GM10248 (cell line): ENCODE measurements around the gene TGFBI.

ENCODE experiments used
- CTCF ChIA-PET: fragments of 300-600 bp; sonication (Branson Sonifier 250); formaldehyde crosslinking; extraction: SDS; loops from one replicate; lab custom pipeline; 2021; ENCODE audit warnings: antibody characterized with exemption; lab: Yijun Ruan, JAX
- POLR2A ChIA-PET: fragments of 350-650 bp; sonication (Branson Sonifier 250); formaldehyde crosslinking; extraction: SDS; loops from one replicate; lab custom pipeline; 2020; ENCODE audit warnings: antibody characterized with exemption; lab: Yijun Ruan, JAX
- DNase-seq: peaks from one replicate; pipeline ENCODE4 v3.0.0; 2012; ENCODE audit errors: extremely low spot score
- TF ChIP-seq, protein P1 (sequence below): IDR thresholded peaks from 2 replicates; pipeline ENCODE4 v1.5.1; 2012; ENCODE audit warnings: mild to moderate bottlenecking, low read depth; ENCODE audit errors: extremely low read depth, missing control alignments, control extremely low read depth

The TGFBI gene

DNA sequence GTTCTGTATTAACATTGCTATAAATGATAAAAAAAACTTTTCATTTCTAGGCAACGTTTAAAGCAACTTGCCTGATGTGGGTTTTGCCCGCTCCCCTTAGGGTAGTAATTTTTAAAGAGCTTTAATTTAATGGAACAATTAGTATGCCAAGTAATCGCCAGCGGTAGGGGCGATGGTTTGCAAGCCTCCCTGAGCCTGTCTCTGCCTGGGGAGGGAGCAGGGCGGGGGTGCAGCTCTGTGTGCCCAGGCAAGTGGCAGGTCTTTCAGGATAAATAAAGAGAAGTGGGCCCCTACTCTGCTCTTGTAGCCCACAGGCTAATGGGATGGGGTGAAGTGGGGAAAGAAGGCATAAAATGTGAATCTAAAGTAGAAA, 13.8 kb upstream of the TGFBI start:
- POLR2A ChIA-PET, result no interaction called here
- no peak for DNase-seq
- TF ChIP-seq, protein P1, sequence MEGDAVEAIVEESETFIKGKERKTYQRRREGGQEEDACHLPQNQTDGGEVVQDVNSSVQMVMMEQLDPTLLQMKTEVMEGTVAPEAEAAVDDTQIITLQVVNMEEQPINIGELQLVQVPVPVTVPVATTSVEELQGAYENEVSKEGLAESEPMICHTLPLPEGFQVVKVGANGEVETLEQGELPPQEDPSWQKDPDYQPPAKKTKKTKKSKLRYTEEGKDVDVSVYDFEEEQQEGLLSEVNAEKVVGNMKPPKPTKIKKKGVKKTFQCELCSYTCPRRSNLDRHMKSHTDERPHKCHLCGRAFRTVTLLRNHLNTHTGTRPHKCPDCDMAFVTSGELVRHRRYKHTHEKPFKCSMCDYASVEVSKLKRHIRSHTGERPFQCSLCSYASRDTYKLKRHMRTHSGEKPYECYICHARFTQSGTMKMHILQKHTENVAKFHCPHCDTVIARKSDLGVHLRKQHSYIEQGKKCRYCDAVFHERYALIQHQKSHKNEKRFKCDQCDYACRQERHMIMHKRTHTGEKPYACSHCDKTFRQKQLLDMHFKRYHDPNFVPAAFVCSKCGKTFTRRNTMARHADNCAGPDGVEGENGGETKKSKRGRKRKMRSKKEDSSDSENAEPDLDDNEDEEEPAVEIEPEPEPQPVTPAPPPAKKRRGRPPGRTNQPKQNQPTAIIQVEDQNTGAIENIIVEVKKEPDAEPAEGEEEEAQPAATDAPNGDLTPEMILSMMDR, result no peak
- CTCF ChIA-PET, result interaction anchor here (1.5 kb wide), 1 partner anchor 9 kb away, joined by 3 read pairs; no protein-coding TSS in a partner anchor

DNA sequence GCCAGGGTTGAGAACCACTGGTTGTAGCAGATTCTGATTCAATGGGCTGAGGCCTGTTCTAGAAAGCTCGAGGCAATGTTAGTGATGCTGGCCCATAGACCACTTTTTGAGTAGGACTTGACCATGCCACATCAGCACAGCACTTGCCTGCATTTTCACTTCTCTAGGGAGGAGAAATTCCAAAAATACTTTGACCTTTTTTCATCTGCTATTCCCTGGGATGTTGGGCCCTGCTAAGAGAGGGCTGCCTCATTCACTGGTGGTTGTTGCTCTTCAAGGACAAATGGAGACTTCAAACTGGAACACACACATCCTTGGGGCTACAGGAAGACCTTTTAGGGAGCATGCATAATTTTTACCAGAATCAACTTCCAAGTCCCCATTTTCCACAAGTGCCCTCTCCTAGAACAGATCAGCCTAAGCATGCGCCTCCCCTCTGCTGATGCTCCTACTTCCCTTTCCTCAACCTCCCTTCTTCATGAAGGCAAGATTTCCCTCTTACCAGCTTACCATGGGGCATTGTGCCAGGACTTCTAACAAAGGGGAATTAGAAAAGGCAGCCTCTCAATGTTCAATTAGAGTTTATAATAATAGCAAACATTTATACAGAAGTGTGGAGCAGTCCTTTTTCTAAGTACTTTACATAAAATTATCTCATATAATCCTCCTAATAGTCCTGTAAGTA, 12.7 kb upstream of the TGFBI start:
- TF ChIP-seq, protein P1, result no peak
- CTCF ChIA-PET, result interaction anchor here (1.5 kb wide), 1 partner anchor 10 kb away, joined by 3 read pairs; no protein-coding TSS in a partner anchor
- DNase-seq, result no peak
- POLR2A ChIA-PET, result no interaction called here

DNA sequence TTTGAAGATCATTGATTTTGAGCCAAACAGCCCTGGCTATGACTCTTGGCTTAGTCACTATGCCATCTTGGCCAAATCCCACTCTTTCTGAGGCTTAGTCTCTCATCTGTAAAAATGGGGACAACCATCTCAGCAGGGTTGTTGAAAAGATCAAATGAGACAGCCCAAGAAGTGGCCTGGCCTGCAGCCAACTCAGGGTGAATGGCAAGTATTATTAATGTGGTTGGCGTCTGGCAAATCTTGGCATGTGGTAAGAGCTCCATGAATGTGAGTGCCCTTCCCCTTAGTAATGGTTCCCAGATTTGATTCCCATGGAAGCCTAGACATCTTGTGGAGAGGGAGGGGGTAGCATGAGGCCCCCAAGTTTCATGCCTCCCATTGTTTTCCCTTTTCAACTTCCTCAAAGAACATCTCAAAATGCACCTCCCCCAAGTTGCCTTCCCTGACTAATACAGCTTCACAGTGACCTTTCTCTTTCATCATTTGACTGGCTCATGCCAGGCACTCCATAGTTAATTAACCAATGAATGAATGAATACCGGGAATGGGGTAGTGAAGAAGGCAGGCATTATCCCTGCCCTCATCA, 11.8 kb upstream of the TGFBI start:
- ChIA-PET CTCF (no interaction called here), POLR2A (no interaction called here)
- TF ChIP-seq, protein P1, result no peak
- no peak for DNase-seq

DNA sequence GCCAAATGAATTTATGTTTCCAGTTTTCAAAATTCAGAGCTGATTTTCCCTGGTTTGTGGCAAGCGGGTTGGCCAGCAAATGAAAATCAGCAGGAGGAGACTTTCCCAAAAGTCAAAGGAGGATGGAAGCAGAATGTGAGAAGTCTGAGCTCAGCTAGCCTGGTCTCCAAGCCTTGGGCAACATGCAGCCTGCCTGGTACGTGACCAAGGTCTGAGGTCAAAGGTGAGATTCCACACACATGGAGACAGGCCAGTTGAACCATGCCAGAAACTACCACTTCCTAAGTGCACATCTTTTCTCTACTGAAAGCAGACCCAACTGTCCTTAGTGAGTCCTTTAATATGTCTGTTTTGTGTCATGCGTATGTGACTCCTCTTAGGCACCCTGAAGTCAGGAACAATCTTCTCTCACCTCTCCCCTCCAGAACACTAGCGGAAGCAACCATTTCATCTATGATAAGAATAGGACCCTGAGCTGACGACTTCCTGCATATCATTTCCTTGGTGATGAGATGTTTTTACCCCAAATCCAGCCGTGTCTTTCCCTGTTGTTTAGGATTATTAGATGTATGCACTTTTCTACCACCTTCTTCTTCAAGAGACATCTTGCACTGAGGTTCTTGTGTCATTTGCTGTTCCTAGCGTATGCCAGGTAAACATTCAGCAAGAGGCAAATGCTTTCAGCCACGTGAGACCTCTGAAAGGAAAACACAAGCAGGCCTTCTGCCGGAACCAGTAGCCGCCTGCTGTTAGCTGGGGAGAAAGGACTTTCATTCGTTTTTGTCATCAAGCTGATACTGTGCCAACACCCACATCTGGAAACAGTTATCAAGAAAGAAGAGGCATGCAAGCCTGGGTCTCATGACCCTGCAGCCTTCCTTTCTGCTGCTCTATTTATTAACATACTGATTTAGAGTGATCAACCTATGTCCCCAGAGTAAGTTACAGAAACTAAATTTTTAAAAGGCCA, 9.7 kb upstream of the TGFBI start:
- ChIA-PET POLR2A (no interaction called here), CTCF (no interaction called here)
- DNase-seq, result no peak
- TF ChIP-seq, protein P1, result no peak

DNA sequence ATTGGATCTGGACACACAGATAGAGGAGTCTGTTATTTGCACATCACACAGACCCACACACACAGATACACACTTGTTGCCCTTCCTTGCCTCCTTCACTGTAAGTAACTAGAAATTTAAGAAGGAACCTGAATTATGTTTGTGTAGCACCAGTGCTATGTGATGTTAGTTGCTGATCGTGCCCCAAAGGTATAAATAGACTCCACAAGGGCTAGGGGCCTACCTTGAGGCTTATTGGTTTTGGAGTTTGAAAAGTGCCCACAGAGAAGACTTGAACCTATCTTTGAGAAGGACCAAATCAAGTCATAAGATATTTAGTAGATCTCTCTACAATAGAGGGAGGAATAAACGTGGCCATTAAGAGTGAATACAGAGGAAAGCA, 8.8 kb upstream of the TGFBI start:
- POLR2A ChIA-PET, result no interaction called here
- CTCF ChIA-PET, result no interaction called here
- no peak for DNase-seq
- TF ChIP-seq, protein P1, result no peak

DNA sequence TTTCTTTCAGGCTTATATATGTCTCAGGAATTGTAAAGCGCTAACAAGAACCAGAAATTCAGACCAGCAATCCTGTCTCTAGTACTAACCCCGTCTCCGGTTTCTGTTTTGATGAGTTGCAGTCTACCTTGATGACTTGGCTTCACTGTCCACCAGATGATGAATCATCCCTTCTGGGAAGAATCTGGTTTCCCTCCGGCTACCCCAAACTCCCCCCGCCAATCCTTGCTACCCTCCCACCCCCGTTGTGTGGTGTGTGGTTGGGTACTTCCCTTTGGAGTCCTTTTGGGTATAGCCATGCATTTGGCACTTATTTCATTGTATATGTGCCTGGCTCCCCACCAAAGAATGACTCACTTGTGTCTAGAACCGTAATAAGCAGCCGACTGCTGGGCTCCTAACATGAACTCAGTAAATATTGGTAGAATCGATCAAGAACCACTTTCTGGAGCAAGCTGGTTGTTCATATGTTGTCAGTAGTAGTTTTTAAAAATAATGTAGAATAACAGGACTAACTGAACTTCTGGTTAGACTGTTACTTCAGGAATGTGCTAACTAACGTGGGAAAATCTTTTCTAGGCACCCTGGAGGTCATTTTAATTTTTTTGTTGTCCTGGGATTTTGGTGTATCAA, 8.3 kb upstream of the TGFBI start:
- POLR2A ChIA-PET, result no interaction called here
- DNase-seq, result no peak
- TF ChIP-seq, protein P1, result no peak
- CTCF ChIA-PET, result no interaction called here
